Neural cell (in vitro differentiated cells): ENCODE measurements around the gene DIS3L2. TPM values are rescaled to one million over a fixed set of nuclear protein-coding genes. Genes with fewer than 3 reads are reported as not detected.

Source experiments
- H2AFZ ChIP-seq: fragments of 200-600, 300-800 bp; sonication (generic), shearing (Covaris generic); 2 replicates; pipeline ENCODE4 v1.6.0; 2014; ENCODE audit warnings: low read depth, mild to moderate bottlenecking, antibody characterized with exemption, low read length, moderate library complexity
- H3F3A ChIP-seq: fragments of 200-600 bp; shearing (Covaris generic); 2 replicates; pipeline ENCODE4 v1.6.1; 2016; ENCODE audit warnings: mild to moderate bottlenecking, moderate library complexity, mixed read lengths, antibody characterized with exemption, low read length; ENCODE audit not compliant: insufficient read depth, poor library complexity, severe bottlenecking
- H3K27ac ChIP-seq: fragments of 200-600, 300-800 bp; sonication (generic), shearing (Covaris generic); 2 replicates; pipeline ENCODE4 v1.5.1; 2014; ENCODE audit warnings: mild to moderate bottlenecking, low read length, moderate library complexity
- H3K27me3 ChIP-seq: fragments of 300-800, 200-600 bp; sonication (generic), shearing (Covaris generic); 2 replicates; pipeline ENCODE4 v1.6.0; 2014; ENCODE audit warnings: mild to moderate bottlenecking, low read depth, low read length, moderate library complexity; ENCODE audit not compliant: insufficient read depth
- H3K36me3 ChIP-seq: fragments of 300-800, 200-600 bp; sonication (generic), shearing (Covaris generic); 2 replicates; pipeline ENCODE4 v1.5.1; 2014; ENCODE audit warnings: mild to moderate bottlenecking, antibody characterized with exemption, low read length, moderate library complexity; ENCODE audit not compliant: insufficient read depth
- H3K4me2 ChIP-seq: fragments of 300-800, 200-600 bp; sonication (generic), shearing (Covaris generic); 2 replicates; pipeline ENCODE4 v1.6.0; 2014; ENCODE audit warnings: mild to moderate bottlenecking, low read length
- H3K4me3 ChIP-seq: fragments of 300-800, 200-600 bp; sonication (generic), shearing (Covaris generic); 2 replicates; pipeline ENCODE4 v1.5.1; 2014; ENCODE audit warnings: mild to moderate bottlenecking, low read length, moderate library complexity
- H3K79me2 ChIP-seq: fragments of 200-600 bp; shearing (Covaris generic); replicated peaks from 2 replicates; pipeline ENCODE4 v1.6.0; 2014; ENCODE audit warnings: mild to moderate bottlenecking, low read length, moderate library complexity; ENCODE audit not compliant: insufficient read depth
- H3K9ac ChIP-seq: fragments of 300-800, 200-600 bp; sonication (generic), shearing (Covaris generic); 2 replicates; pipeline ENCODE4 v1.6.1; 2016; ENCODE audit warnings: mild to moderate bottlenecking, low read length, mixed read lengths
- H3K9me2 ChIP-seq: fragments of 200-600 bp; shearing (Covaris generic); 2 replicates; pipeline ENCODE4 v1.6.1; 2016; ENCODE audit warnings: mild to moderate bottlenecking, low read length, mixed read lengths; ENCODE audit not compliant: insufficient read depth
- H3K9me3 ChIP-seq: fragments of 200-600, 300-800 bp; sonication (generic), shearing (Covaris generic); 2 replicates; pipeline ENCODE4 v1.6.1; 2016; ENCODE audit warnings: mild to moderate bottlenecking, mixed run types, low read length, moderate library complexity, mixed read lengths
- H4K20me1 ChIP-seq: fragments of 200-600 bp; shearing (Covaris generic); 2 replicates; pipeline ENCODE4 v1.6.1; 2016; ENCODE audit warnings: mild to moderate bottlenecking, mixed run types; ENCODE audit not compliant: insufficient read depth
- EP300 ChIP-seq: fragments of 450-650 bp; conservative IDR thresholded peaks from 2 replicates; pipeline ENCODE4 v1.6.1; 2014; ENCODE audit warnings: antibody characterized with exemption, mild to moderate bottlenecking, moderate library complexity; ENCODE audit not compliant: poor library complexity, severe bottlenecking
- EZH2 ChIP-seq: fragments of 200-600, 300-800 bp; shearing (Covaris generic), sonication (generic); IDR thresholded peaks from 2 replicates; pipeline ENCODE4 v1.6.1; 2014; ENCODE audit warnings: antibody characterized with exemption, low read length, borderline replicate concordance, mild to moderate bottlenecking; ENCODE audit not compliant: insufficient read depth, poor library complexity, severe bottlenecking
- MXI1 ChIP-seq: fragments of 450-650 bp; conservative IDR thresholded peaks from 2 replicates; pipeline ENCODE4 v1.6.1; 2014; ENCODE audit warnings: antibody characterized with exemption, mild to moderate bottlenecking; ENCODE audit not compliant: poor library complexity, severe bottlenecking
- POLR2AphosphoS5 ChIP-seq: IDR thresholded peaks from 2 replicates; pipeline ENCODE4 v1.6.1; 2012
- RAD21 ChIP-seq: fragments of 450-650 bp; conservative IDR thresholded peaks from 2 replicates; pipeline ENCODE4 v1.6.1; 2014; ENCODE audit warnings: antibody characterized with exemption, mild to moderate bottlenecking, moderate library complexity
- SMC3 ChIP-seq: fragments of 450-650 bp; conservative IDR thresholded peaks from 2 replicates; pipeline ENCODE4 v1.6.1; 2014; ENCODE audit warnings: antibody characterized with exemption, mild to moderate bottlenecking, moderate library complexity; ENCODE audit not compliant: poor library complexity
- TAF1 ChIP-seq: IDR thresholded peaks from 2 replicates; pipeline ENCODE4 v1.6.1; 2012; ENCODE audit warnings: low read depth
- polyA plus RNA-seq: library from polyadenylated mRNA; depleted of rRNA; stranded (reverse); fragments of >200 nt; gene quantifications from 2 replicates; pipeline ENCODE4 v1.2.3, GENCODE V29; 2014
- TF ChIP-seq, protein P1 (sequence below): IDR thresholded peaks from 2 replicates; pipeline ENCODE4 v1.6.1; 2012; ENCODE audit warnings: borderline replicate concordance
- TF ChIP-seq, protein P2 (sequence below): fragments of 450-650 bp; IDR thresholded peaks from 2 replicates; pipeline ENCODE4 v1.5.1; 2014; ENCODE audit warnings: antibody characterized with exemption, mild to moderate bottlenecking, moderate library complexity; ENCODE audit not compliant: poor library complexity, severe bottlenecking

DIS3L2 gene
- polyA plus RNA-seq, 1 donor from 2014 or later = 20.0 TPM

DNA sequence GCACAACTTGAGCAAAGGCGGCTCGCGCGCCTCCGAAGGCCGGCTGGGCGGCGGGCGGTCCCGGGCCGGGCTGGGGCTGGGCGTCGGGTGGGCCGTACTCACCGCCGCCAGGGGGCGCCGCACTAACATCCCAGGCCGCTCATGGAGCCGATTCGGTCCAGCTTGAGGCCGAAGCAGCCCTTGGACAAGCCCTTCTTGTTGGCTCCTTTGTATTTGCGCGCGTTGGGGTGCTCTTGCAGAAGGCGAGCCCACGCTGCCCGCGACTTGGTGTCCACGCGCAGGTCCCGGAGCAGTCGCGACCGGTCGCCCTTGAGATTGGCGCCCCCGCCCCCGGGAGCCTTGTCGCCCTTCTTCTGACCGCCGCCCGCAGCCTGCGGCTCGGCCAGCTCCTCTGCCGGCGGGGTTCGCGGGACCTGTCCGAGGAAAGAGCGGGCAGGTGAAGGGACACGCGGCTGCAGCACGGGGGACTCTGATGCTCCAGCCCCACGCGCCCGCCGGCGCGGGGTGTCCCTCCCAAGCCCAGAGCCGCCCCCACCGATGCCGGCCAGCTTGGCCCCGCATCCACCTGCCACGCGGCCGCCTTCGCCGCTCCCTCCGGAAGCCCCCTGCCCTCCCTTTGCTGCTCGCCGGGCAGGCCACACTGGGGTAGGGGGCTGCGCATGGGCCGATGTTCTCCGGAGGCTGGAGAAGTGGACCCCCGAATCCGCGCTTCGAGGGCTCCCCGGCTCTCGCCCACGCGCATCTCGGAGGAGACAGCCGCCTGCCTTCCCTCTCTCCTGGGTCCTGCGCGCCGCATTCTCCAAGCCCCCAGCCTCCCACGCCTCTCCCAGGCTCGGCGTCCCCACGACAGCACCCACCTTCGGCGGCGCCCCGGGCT is 36.0 kb upstream of the DIS3L2 start:
- Histone ChIP-seq H3K36me3 (no peaks in the 10 kb centered on the region), H3K27ac (peak overlapping the region; percentile 30), H3K79me2 (no peaks in the 10 kb centered on the region), H3K4me3 (peak overlapping the region; percentile 82), H3K27me3 (peaks cover 45% of the 10 kb centered on the region), H3K9me2 (no peaks in the 10 kb centered on the region), H3K4me2 (peak overlapping the region; percentile 49), H4K20me1 (no peaks in the 10 kb centered on the region), H3K9ac (peak overlapping the region; percentile 76), H3F3A (no peaks in the 10 kb centered on the region), H3K9me3 (no peaks in the 10 kb centered on the region), H2AFZ (peak overlapping the region; percentile 75)
- TF ChIP-seq, protein P1, sequence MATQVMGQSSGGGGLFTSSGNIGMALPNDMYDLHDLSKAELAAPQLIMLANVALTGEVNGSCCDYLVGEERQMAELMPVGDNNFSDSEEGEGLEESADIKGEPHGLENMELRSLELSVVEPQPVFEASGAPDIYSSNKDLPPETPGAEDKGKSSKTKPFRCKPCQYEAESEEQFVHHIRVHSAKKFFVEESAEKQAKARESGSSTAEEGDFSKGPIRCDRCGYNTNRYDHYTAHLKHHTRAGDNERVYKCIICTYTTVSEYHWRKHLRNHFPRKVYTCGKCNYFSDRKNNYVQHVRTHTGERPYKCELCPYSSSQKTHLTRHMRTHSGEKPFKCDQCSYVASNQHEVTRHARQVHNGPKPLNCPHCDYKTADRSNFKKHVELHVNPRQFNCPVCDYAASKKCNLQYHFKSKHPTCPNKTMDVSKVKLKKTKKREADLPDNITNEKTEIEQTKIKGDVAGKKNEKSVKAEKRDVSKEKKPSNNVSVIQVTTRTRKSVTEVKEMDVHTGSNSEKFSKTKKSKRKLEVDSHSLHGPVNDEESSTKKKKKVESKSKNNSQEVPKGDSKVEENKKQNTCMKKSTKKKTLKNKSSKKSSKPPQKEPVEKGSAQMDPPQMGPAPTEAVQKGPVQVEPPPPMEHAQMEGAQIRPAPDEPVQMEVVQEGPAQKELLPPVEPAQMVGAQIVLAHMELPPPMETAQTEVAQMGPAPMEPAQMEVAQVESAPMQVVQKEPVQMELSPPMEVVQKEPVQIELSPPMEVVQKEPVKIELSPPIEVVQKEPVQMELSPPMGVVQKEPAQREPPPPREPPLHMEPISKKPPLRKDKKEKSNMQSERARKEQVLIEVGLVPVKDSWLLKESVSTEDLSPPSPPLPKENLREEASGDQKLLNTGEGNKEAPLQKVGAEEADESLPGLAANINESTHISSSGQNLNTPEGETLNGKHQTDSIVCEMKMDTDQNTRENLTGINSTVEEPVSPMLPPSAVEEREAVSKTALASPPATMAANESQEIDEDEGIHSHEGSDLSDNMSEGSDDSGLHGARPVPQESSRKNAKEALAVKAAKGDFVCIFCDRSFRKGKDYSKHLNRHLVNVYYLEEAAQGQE = no peak
- TF ChIP-seq, protein P2, sequence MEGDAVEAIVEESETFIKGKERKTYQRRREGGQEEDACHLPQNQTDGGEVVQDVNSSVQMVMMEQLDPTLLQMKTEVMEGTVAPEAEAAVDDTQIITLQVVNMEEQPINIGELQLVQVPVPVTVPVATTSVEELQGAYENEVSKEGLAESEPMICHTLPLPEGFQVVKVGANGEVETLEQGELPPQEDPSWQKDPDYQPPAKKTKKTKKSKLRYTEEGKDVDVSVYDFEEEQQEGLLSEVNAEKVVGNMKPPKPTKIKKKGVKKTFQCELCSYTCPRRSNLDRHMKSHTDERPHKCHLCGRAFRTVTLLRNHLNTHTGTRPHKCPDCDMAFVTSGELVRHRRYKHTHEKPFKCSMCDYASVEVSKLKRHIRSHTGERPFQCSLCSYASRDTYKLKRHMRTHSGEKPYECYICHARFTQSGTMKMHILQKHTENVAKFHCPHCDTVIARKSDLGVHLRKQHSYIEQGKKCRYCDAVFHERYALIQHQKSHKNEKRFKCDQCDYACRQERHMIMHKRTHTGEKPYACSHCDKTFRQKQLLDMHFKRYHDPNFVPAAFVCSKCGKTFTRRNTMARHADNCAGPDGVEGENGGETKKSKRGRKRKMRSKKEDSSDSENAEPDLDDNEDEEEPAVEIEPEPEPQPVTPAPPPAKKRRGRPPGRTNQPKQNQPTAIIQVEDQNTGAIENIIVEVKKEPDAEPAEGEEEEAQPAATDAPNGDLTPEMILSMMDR = peak; percentile 91
- TF ChIP-seq SMC3 = peak; percentile 94
- no peak for TF ChIP-seq POLR2AphosphoS5
- TF ChIP-seq TAF1 = no peak
- TF ChIP-seq MXI1 = no peak
- no peak for TF ChIP-seq EZH2
- peak; percentile 80 for TF ChIP-seq RAD21

DNA sequence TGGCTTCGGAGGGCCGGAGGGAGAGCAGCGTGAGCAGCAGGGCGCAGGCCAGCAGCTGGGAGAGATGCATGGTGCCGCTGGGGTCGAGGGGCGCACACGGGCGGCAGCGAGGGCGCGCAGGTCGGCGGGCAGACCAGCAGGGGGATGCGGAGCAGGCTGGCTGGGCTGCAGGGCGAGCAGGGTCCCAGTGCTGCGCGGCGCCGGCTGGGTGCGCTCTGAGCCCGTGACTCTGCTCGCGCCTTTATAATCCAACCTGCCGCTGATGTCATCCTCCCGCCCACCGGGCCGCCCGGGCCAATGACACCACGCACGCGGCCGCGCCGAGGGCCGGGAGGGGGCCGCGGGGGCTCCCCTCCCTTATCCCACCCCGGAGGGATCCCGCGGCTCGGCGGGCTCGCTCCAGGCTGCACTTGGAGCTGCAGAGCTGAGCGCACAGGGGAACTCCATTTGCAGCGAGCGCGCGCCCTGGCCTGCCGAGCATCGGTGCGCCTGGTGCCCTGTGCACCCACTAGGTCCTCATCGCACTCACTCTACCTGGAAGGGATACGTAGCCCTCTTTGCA is 35.3 kb upstream of the DIS3L2 start, which contains the start of gene NPPC:
Gene NPPC (minus strand): TSS at position 217 of the 562 bp plus-strand sequence. CDS start 147 bp downstream, at position 70.
- no peaks in the 10 kb centered on the region for H3K9me3 ChIP-seq
- TF ChIP-seq, protein P1 = no peak
- peak; percentile 85 for TF ChIP-seq TAF1
- TF ChIP-seq MXI1 = peak; percentile 82
- peak; percentile 79 for TF ChIP-seq SMC3
- peak; percentile 84 for TF ChIP-seq RAD21
- TF ChIP-seq EP300 = peak; percentile 32
- TF ChIP-seq, protein P2 = peak; percentile 91
- TF ChIP-seq EZH2 = no peak
- peak; percentile 98 for TF ChIP-seq POLR2AphosphoS5
- H3K27me3 ChIP-seq = peaks cover 45% of the 10 kb centered on the region
- no peaks in the 10 kb centered on the region for H4K20me1 ChIP-seq
- H3K36me3 ChIP-seq = no peaks in the 10 kb centered on the region
- H3K27ac ChIP-seq = peak within 1 kb of the TSS; percentile 30
- peak within 1 kb of the TSS; percentile 82 for H3K4me3 ChIP-seq
- H3K79me2 ChIP-seq = no peaks in the 10 kb centered on the region
- peak within 1 kb of the TSS; percentile 76 for H3K9ac ChIP-seq
- no peaks in the 10 kb centered on the region for H3F3A ChIP-seq
- H3K4me2 ChIP-seq = peak within 1 kb of the TSS; percentile 93
- H3K9me2 ChIP-seq = no peaks in the 10 kb centered on the region
- peak within 1 kb of the TSS; percentile 75 for H2AFZ ChIP-seq
